ENCODE results near the gene SGPP2. TPM values are rescaled to one million over a fixed set of nuclear protein-coding genes. Genes with fewer than 3 reads are reported as not detected.

Gene SGPP2
- total RNA-seq, 4 donors from 2014 or later, result 0.63 to 15.3 (median 7.2) TPM

GRCh38 chr2:222504191-222504590 lies 79.8 kb downstream of the SGPP2 start:
- DNase-seq (ENCODE audit: low spot score) (no peak), ATAC-seq (ENCODE audit: low FRiP score) (no peak)
- no peak for TF ChIP-seq CTCF (IDR thresholded peaks at IDR 0.05)

GRCh38 chr2:222504719-222505118 lies 80.4 kb downstream of the SGPP2 start:
- ATAC-seq (ENCODE audit: low FRiP score), result no peak
- TF ChIP-seq CTCF (IDR thresholded peaks at IDR 0.05), result no peak

GRCh38 chr2:222506230-222506935 lies 82.0 kb downstream of the SGPP2 start:
- TF ChIP-seq CTCF (IDR thresholded peaks at IDR 0.05), result no peak
- DNase-seq (ENCODE audit: low spot score) (no peak), ATAC-seq (ENCODE audit: low FRiP score) (no peak)

More at GRCh38 chr2:222504719-222505118, 80.4 kb downstream of the SGPP2 start:
- DNase-seq (ENCODE audit: low spot score), result no peak

GRCh38 chr2:222514901-222515300 lies 90.6 kb downstream of the SGPP2 start:
- ATAC-seq (ENCODE audit: low FRiP score), result no peak
- no peak for DNase-seq (ENCODE audit: low spot score)
- no peak for TF ChIP-seq CTCF (IDR thresholded peaks at IDR 0.05)

- DNase-seq (ENCODE audit: low spot score) (no peak), ATAC-seq (ENCODE audit: low FRiP score) (peak; percentile 96)
- TF ChIP-seq CTCF (IDR thresholded peaks at IDR 0.05), result no peak
These were observed 94.4 kb downstream of the SGPP2 start for GRCh38 chr2:222518570-222519381.

GRCh38 chr2:222521099-222521498 lies 96.8 kb downstream of the SGPP2 start:
- DNase-seq (ENCODE audit: low spot score) (no peak), ATAC-seq (ENCODE audit: low FRiP score) (no peak)
- TF ChIP-seq CTCF (IDR thresholded peaks at IDR 0.05), result no peak

All from omental fat pad (tissue), 4 donors.